Stimulated activated CD4-positive, alpha-beta T cell treated with anti-CD3 and anti-CD28 coated beads, TNF-alpha, amount 100 ng/mL, for 24 hours (primary cell): ENCODE data around the gene S100A4.
"Not testable (repeated sequence)": the region's sequence is repeated elsewhere in the genome, so short reads cannot be mapped to it uniquely, and the experiment has no call there.

ENCODE experiments used
- DNase-seq, 3 experiments: peaks; one replicate each; pipeline ENCODE4 v3.0.0-alpha.2; 2020; ENCODE audit warnings: low read depth in 3 of 3

Gene S100A4

GRCh38 chr1:153533689-153534201 lies 11.9 kb downstream of the S100A4 start:
- no peak for DNase-seq

DNA sequence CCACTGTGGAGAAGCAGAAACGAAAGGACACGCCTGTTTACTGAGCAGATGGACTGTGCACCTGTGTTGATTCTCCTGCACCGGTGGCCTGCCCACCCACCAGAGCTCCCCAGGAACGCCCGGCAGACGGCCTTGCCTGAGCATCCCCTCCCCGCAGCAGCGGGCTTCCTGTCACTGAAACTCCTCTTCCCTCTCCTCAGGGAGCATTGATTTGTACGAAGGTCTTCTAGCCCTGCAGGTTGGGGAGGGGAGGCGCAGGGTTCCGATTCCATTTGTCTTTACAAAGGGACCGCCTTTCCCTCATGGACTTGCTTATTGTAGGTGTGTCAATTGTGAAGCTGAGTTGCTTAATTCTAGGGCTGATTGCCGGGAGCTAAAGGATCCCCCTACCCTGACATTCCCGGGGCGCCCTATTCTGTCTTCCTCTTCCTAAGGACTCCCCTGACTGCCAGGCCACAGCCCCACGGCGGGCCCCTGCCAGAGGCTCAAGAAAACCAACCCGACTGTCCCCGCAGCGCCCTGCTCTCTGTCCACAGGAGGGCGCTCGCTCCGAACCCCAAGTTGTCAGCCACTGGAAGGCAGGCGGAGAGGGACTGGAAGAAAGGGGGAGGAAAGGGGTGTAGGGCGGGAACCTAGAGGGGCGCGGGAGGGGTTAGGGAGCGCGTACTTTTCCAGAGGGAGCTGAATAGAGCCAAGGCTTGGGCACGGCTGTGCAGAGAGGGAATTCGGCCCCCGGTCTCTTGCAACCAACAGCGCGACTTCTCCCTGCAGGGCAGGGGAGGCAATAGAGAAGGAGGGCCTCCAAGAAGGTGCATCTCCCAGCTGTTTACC lies 12.6 kb downstream of the S100A4 start:
- peak; percentile 57 to 76 (median 62) for DNase-seq

- no peak for DNase-seq
These were observed 13.4 kb downstream of the S100A4 start for GRCh38 chr1:153532181-153532580.

GRCh38 chr1:153531638-153532037 lies 14.0 kb downstream of the S100A4 start:
- DNase-seq, result no peak

DNA sequence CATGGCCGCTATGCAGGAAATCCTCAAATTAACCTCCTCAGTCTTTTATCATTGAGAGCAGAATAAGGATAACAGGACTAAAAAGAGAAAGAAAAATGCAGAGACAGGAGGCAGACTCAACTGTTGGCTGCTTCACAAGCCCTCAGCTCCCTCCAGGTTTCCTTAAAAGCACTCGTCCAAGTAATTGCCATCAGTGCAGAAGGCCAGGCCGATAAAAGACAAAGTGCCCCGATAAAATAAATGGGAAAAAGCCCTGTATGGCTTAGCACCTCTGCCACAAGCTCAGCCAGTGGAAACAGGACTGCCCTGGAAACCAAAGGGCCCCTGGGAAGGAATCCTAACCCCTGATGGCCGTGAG lies 17.9 kb downstream of the S100A4 start:
- DNase-seq, result no peak

- no peak for DNase-seq
These were observed 18.5 kb downstream of the S100A4 start for GRCh38 chr1:153527023-153527682.

DNA sequence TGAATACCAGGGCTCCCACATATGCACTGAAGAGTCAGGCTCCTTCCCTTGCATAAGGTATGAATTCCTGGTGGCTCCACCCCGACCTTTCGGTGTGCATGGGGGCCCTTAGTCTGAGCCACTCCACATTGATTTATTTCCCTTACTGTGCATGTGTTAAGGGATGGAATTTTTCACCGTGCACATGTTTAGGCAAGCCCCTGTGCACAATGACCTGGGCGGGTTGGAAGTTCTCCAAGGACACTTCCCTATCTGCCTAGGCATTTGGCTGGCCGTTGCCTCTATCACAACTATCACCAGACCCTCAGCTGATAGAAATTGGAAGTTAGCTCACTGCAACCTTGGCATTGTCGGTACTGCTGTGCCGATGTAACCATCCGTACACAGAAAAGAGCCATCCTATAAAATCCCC lies 19.5 kb downstream of the S100A4 start:
- DNase-seq, result no peak

DNA sequence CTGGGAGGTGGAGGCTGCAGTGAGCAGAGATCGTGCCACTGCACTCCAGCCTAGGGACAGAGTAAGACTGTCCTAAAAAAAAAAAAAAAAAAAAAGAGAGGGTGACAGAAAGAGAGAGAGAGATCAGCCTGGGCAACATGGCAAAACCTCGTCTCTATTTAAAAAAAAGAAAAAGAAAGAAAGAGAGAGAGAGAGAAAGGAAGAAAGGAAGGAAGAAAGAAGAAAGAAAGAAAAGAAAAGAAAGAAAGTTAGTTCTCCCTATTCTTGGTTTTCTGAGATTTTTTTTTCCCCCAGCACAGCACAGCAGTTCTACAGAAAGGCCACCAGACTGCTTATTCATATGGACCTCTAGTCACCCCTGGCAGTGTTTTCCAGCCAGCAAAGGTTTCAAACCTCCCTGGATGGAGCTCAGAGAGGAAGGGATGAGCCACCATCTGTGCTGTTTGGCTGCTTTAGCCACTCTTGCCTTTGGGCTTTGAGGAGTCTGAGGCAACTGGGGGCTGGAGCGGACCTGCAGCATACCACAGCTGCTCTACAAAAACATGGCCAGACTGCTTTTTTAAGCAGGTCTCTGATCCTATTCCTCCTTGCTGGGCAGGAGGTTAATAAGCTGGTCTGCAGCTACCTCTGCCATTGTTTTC lies 20.4 kb downstream of the S100A4 start:
- no peak for DNase-seq

- not testable (repeated sequence) for DNase-seq
These were observed 23.1 kb downstream of the S100A4 start for GRCh38 chr1:153522353-153523048.

- not testable (repeated sequence) for DNase-seq
These were observed 23.8 kb downstream of the S100A4 start for GRCh38 chr1:153521808-153522207.

GRCh38 chr1:153520818-153521476 lies 24.7 kb downstream of the S100A4 start:
- DNase-seq, result no peak

DNA sequence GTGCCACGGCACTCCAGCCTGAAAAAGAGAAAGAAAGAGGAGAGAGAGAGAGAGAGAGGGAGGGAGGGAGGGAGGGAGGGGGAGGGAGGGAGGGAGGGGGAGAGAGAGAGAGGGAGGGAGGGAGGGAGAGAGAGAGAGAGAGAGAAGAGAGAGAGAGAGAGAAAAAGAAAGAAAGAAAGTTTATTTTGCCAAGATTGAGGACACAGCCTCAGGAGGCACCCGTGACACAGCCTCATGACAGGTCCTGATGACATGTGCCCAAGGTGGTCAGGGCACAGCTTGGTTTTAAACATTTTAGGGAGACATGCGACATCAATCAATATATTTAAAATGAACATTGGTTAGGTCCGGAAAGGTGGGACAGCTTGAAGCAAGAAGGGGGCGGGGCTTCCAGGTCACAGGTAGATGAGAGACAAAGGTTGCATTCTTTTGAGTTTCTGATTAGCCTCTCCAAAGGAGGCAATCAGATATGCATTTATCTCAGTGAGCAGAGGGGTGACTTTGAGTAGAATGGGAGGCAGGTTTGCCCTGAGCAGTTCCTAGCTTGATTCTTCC lies 25.4 kb downstream of the S100A4 start:
- DNase-seq, result not testable (repeated sequence)

DNA sequence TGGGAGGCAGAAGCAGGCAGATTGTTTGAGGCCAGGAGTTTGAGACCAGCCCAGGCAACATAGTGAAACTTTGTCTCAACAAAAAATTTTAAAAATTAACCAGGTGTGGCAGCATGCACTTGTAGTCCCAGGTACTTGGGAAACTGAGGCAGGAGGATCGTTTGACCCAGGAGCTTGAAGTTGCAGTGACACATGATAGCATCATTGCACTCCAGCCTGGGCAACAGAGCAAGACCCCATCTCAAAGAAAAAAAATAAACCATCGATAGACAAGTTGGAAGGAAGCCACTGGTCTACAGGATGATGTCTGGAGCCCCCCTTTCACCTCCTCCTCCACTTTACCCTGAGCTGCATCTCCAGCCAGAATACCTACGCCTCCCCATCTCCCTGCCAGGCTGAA lies 26.4 kb downstream of the S100A4 start:
- no peak for DNase-seq

DNA sequence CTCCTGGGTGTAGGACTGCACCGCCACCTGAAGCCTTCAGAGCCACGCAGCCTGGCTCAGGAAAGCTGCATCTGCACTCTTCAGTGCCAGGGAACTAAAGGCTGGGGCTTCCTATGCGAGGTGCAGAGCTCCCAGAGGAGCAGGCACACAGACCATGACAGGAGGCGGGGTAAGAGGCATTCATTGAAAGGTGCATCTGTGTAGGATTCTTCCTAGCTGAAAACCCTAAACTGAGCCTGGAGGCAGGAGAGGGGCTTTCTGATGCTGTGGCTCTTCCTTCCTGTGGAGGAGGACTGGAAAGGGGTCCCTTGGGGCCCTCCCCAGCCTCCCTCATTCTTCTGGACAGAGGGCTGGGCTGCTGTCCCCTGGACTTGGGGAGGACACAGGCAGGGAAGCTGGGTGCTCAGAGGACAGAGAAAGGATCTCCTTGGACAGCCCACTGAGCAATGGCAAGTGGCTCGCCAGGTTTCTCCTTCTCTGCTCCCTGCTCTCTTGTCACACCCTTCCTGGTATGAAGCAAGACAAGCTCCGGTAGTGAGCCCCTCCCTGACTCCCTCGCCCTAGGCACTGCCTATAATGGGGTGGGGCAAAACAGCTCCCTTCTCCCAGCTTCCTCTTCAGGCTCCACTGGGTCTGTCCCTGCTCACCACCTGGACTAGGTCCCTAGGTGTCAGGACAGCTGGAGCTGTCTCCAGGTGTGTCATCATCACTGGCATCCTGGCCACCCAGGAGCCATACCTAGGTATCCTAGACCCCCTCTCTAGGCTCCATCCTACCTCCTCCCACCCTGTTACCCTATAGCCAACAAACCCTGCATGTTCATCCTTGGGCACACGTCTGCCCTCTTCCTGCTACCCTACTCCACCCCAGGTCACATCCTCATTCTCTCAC lies 29.9 kb downstream of the S100A4 start:
- no peak for DNase-seq

DNA sequence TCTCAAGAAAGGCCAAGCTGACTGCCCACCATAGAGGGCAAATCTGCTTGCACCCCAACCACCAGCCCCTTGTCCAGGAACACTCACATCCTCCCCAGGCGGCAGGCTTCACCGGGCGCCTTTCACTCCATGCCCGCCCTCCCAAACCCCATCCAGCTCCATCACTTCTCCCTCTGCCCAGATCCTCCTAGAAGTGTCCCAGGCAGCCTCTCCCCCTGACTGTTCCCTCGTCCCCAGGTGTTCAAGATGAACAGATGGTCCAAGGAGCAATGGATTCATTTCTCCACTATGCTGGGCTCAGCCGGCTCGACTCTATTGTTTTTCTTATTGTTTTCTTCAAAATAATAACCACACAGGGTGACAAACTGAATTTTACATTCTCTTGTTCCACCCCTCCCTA lies 31.9 kb downstream of the S100A4 start:
- DNase-seq, result no peak

DNA sequence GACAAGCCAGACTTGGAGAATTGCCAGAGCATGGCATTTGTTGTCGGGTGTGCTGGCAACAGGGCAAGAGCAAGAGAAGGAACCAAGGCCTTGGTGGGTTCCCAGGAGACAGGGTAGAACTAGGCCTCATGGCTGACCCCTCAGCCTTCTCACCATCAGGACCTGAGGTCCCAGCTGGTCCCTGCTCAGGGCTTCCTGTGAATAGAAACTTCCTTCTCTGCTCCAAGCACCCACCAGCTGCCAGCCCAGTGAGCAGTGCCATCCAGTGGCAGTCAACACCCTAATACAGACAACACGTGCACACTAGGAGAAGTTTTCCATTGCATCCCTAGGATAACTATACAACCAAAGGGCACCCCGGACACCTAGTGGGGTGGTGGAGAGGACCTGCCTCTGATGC lies 32.6 kb downstream of the S100A4 start:
- no peak for DNase-seq

- peak; percentile 65 to 77 (median 76) for DNase-seq
These were observed 34.6 kb downstream of the S100A4 start for GRCh38 chr1:153510984-153511410.

- DNase-seq, result peak; percentile 40 to 71 (median 42)
These were observed 35.8 kb downstream of the S100A4 start for GRCh38 chr1:153509729-153510354.

- DNase-seq, result no peak
These were observed 36.6 kb downstream of the S100A4 start for GRCh38 chr1:153509036-153509435.
